ENCODE data around the gene A3GALT2. TPM values are rescaled to one million over a fixed set of nuclear protein-coding genes. Genes with fewer than 3 reads are reported as not detected.

Gene A3GALT2
- total RNA-seq, 1 experiment from 2014 or later, result not detected

- Mint-ChIP-seq H3K4me1 (peaks cover 30 to 34% of the 10 kb centered on the region in 2 experiments), H3K27me3 (ENCODE audit: low read depth) (no peaks in the 10 kb centered on the region), H3K36me3 (ENCODE audit: insufficient read depth in 1 of 3, low read depth in 3 of 3) (peaks cover 3 to 22% (median 6%) of the 10 kb centered on the region in 3 experiments), H3K4me3 (no peak overlapping the region), H3K27ac (peak overlapping the region in 2 of 3 experiments; percentile 20 to 66; a peak in 5 of 7 replicates), H3K9me3 (no peaks in the 10 kb centered on the region)
- no peak overlapping the region for H2BK12ac ChIP-seq (ENCODE audit: insufficient read length, low read depth, low read length)
- no peak overlapping the region for H2BK20ac ChIP-seq (ENCODE audit: low read depth, low read length, poor library complexity, severe bottlenecking)
- H4K8ac ChIP-seq (replicated peaks; ENCODE audit: insufficient read length, low read depth, low read length), result no peak overlapping the region
- no peak overlapping the region for H3K23ac ChIP-seq (ENCODE audit: insufficient read length, low read depth, low read length)
- H2BK15ac ChIP-seq (ENCODE audit: low read depth, low read length), result no peak overlapping the region
- no peaks in the 10 kb centered on the region for H3K27me3 ChIP-seq (ENCODE audit: insufficient read depth, low read length)
- H3K23me2 ChIP-seq (ENCODE audit: insufficient read length, low read depth, low read length, poor library complexity, severe bottlenecking), result no peaks in the 10 kb centered on the region
- no peak overlapping the region for H4K5ac ChIP-seq (ENCODE audit: insufficient read length, low read depth, low read length)
- no peak overlapping the region for H2BK5ac ChIP-seq (ENCODE audit: insufficient read length, low read length)
- no peak for TF ChIP-seq CTCF (conservative IDR thresholded peaks at IDR 0.05)
- H4K20me1 ChIP-seq (ENCODE audit: control insufficient read depth, insufficient read depth, insufficient read length), result no peaks in the 10 kb centered on the region
- no peak overlapping the region for H3K56ac ChIP-seq (ENCODE audit: insufficient read length, low read depth, low read length)
- H3K9ac ChIP-seq (ENCODE audit: extremely low read depth, insufficient read length, low read length), result no peak overlapping the region
- H2AK5ac ChIP-seq (ENCODE audit: insufficient read length, low read length), result no peak overlapping the region
- no peak overlapping the region for H2AFZ ChIP-seq (ENCODE audit: low read length)
- H3K14ac ChIP-seq (ENCODE audit: insufficient read depth, low read length), result no peak overlapping the region
- no peaks in the 10 kb centered on the region for H3K9me3 ChIP-seq (ENCODE audit: control insufficient read depth, low read depth, low read length)
- H3K79me2 ChIP-seq (ENCODE audit: insufficient read depth, low read length), result no peaks in the 10 kb centered on the region
- H3T11ph ChIP-seq (ENCODE audit: low read length), result no peak overlapping the region
- H3K4me1 ChIP-seq (ENCODE audit: insufficient read depth, low read length), result peaks cover 4% of the 10 kb centered on the region; the same call in 1 of the 2 replicates
- H3K4ac ChIP-seq (ENCODE audit: low read depth, low read length), result no peak overlapping the region
- DNase-seq, result no peak
- no peak overlapping the region for H4K91ac ChIP-seq (ENCODE audit: insufficient read length, low read depth, low read length)
- H3K27ac ChIP-seq (ENCODE audit: insufficient read length, low read depth, low read length), result no peak overlapping the region
- no peak overlapping the region for H2BK120ac ChIP-seq (ENCODE audit: low read depth, low read length, poor library complexity, severe bottlenecking)
- H3K79me1 ChIP-seq (ENCODE audit: insufficient read depth, low read depth, low read length, poor library complexity, severe bottlenecking), result no peaks in the 10 kb centered on the region
- no peak overlapping the region for H3K4me2 ChIP-seq (ENCODE audit: insufficient read depth, insufficient read length, low read length)
- WGBS (ENCODE audit: extremely low coverage, insufficient read length, low lambda C conversion rate), result no CpG with 5 or more reads among the region's 13 CpGs
- no peak overlapping the region for H3K18ac ChIP-seq (ENCODE audit: insufficient read length, low read depth, low read length)
Measured at GRCh38 chr1:33271666-33272505, 49.0 kb downstream of the A3GALT2 start.

Data from H9 (cell line).